Limb (tissue), 2 donors: Measurements from ENCODE around the gene WDR46.
A peak's percentile ranks its signal among the peaks of the same experiment; 100 is the strongest.
"Not testable (repeated sequence)": the region's sequence is repeated elsewhere in the genome, so short reads cannot be mapped to it uniquely, and the experiment has no call there.

ENCODE experiments used
- DNase-seq, 2 donors: peaks; one replicate each; pipeline ENCODE4 v3.0.0-alpha.2; 2016; ENCODE audit errors: extremely low spot score in 2 of 2

Gene WDR46

DNA sequence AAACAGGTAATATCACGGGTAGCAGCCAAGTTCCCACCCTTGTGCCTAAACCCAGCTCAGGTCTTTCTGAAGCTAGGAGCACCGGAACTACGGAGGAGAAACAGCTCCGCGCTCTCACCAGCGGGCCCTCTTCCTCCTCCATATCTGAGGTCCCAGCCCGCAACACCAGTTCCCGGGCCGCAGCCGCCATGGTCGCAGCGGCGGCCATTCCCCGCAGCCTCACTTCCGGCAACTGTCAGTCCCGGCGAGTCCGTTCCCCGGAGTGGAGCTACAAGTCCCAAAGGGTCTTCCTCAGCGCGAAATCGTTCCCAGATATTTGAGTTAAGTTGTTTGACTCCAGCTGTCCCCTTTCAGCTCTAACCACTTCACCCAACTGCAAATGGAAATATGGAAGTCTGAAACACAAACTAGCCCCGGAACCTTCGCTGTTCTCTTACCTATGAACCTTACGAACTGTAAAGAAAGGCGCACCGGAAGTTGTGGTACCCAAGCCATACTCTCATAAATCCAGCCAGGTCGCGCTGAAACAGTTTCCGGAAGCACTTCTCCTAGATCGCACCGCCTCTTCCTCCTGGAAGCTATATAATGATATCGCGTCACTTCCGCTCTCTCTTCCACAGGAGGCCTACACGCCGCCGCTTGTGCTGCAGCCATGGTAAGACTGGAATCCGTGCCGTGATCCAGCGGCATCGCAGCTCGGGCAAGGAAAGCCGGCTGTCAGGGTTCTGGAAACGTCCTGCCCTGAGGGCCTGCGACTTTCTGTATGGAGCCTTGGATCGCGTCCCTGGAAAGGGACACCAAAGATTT lies 17.4 kb downstream of the WDR46 start, which contains the start of the genes RPS18 and VPS52:
TSS of gene RPS18 (plus strand) at position 608 of the 807 bp plus-strand sequence. CDS start at position 653, 45 bp downstream.
TSS of gene VPS52 (minus strand) at position 409 of the 807 bp plus-strand sequence. CDS start at position 208, 201 bp downstream.
- DNase-seq = peak; percentile 92 to 99

DNA sequence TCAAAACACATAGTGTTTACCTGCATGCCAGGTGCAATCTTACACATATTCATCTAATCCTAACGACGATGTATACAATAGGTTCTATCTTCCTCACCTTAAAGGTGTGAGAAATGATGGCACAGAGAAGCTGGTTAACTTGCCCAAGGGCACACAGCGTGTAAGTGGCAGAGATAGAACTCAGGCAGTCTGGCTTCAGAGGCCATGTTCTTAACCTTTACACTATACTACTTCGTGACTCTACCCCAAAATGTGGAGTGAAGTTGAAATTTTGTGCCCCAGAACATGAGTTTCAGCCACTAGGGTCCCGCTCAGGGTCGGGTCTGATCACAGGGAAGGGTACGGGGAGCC lies 17.9 kb downstream of the WDR46 start:
- DNase-seq = no peak

DNA sequence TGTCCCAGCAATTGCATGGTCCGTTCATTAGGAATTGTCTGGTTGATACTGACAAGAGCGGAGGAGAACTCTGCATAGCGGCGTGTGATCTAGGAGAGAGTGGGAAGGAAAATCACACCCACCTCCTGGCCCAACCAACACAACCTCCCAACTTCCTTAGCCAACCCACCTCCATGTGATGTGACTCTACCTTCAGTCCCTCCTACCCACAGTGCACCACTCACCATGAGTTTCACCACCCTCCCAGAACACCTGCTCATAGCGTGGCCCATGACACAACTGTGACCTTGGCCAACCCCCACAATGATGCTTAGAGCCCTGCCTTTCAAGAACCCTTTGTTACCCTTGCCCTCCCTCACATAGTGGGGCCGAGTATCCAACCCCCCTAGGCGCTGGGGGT lies 25.0 kb downstream of the WDR46 start:
- no peak for DNase-seq

DNA sequence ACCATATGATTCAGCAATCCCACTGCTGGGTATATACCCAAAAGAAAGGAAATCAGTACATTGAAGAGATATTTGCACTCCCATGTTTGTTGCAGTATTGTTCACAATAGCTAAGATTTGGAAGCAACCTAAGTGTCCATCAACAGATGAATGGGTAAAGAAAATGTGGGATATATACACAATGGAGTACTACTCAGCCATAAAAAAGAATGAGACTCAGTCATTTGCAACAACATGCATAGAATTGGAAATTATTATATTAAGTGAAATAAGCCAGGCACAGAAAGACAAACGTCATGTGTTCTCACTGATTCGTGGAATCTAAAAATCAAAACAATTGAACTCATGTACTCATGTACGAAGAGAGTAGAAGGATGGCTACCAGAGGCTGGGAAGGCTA lies 26.5 kb downstream of the WDR46 start:
- DNase-seq = not testable (repeated sequence)

DNA sequence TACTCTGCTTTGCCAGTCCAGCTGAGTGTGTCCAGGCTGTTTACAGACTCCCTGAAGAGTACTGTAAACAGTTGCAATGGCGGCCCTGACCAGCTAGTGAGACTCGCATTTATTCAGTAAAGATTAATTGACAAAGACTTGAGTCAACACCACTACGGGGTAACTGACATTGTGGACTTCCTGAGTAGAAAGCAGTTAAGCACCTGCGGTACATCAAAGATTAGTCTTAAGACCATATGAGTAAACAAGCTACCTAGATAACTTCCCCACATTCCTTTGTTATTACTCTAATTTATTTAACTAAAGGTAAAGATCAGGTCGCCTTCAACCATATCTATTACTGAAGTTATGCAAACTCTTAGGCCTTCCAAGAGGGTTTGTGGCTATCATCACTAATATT lies 30.0 kb downstream of the WDR46 start:
- no peak for DNase-seq

DNA sequence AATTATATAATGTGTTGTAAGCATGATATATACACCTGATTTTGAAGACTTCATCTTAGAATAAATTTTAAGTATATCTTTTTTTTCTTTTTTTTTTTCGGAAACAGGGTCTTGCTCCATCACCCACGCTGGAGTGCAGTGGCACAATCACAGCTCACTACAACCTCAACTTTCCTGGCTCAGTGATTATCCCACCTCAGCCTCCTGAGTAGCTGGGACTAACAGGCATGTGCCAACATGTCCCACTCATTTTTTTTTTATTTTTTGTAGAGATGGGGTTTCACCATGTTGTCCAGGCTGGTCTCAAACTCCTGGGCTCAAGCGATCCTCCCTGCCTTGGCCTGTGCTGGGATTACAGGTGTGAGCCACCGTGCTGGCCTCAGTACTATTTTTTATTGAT lies 34.4 kb downstream of the WDR46 start:
- no peak for DNase-seq

DNA sequence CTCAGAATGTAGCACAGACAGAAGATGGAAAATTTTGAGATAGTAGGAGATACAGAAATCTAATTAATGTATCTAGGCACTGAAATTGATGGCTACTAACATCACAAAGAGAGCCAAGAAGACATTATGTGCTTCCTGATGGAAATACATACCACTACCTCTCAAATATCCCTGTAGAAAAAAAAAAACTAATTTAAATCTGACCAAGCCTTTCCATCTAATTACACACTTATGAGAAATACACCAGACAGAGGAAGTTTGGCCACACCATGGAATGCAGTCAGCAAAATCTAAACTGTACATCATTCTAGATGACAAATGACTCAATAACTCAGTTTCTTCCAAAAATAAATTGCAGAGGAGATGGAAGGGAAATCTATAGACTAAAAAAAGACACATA lies 36.3 kb downstream of the WDR46 start:
- DNase-seq = no peak

DNA sequence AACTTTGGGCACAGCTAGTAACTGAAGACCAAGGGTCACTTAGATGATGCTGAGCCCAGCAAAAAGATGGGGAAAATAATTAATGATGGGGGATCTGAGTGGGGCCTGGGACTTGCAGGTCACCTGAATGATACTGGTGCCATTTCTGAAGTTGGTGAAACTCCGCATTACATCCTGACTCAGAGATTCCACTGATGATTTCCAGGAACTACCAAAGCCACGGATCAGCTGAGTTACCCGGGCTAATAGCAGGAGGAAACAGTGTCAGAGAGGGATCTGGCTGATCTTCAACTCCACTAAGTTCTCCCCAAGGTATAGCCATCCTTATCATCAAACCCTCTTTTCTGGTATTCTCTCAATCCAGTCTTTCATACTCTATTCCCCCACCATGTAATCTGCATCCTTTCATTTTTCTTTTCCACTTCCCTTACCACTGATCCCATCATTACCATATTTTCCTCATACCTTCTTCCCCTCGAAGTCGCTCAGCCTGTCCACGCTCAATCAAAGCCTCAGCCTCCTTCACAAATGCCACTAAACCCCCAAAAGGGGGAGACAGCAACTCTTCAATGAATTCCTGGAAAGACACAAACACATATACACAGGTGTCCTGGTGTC lies 37.5 kb downstream of the WDR46 start:
- no peak for DNase-seq

DNA sequence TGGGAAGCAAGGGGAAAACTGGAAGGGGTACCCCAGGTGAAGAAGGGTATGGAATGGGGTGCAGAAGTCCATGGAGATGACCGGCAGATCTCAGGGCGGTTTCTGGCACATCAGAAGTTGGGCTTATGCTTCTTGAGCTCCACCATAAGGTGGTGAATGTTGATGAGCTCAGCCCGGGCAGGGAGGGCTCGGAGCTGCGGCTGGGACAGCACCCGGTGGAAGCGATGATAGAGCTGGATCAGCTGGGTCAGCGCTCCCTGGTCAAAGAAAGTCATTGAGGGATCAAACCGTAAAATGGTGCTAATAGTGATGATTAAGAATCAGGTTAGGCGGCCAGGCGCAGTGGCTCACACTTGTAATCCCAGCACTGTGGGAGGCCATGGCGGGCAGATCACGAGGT lies 38.3 kb downstream of the WDR46 start:
- DNase-seq = no peak

DNA sequence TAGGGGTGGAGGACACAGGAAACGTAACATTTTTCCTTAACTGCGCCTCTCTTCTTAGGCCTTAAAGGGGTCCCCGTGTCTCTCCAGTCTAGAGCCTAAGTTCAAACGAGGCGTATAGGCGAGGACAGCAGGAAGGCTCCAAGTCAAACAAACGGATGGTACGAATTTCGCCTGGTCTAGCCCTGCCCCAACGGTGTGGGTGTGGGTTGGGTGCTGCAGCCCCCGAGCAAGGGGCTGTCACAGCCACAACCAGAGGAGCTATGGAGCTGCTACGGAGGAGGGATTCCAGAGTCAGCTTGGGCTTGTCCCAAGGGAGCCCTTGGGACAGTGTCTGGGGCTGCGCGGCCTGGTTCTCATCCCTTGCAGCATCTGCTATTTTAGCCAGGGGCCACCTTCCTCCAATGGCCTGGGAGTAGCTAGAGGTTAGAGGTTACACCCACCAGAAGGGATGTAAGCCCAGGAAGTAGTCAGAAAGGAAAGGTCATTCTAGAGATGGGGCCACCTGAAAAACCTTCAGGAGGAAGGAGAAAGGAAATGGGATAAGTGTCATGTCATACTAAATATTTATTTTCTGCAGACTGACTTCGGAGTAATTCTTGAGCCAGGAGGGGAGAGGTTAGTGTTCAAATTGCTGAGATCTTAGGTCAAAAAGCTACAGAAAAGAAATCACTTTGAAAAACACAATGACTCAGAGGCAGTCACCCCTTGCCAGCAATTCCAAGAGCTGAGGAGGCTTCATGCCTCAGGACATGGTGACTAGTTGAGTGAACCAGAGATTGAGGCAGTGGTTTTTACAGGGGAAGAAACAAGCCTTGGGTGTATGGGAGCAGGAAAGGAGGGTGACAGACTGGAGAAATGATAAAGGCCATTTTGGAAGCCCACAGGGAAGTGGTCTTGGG lies 39.1 kb downstream of the WDR46 start:
- DNase-seq = no peak

DNA sequence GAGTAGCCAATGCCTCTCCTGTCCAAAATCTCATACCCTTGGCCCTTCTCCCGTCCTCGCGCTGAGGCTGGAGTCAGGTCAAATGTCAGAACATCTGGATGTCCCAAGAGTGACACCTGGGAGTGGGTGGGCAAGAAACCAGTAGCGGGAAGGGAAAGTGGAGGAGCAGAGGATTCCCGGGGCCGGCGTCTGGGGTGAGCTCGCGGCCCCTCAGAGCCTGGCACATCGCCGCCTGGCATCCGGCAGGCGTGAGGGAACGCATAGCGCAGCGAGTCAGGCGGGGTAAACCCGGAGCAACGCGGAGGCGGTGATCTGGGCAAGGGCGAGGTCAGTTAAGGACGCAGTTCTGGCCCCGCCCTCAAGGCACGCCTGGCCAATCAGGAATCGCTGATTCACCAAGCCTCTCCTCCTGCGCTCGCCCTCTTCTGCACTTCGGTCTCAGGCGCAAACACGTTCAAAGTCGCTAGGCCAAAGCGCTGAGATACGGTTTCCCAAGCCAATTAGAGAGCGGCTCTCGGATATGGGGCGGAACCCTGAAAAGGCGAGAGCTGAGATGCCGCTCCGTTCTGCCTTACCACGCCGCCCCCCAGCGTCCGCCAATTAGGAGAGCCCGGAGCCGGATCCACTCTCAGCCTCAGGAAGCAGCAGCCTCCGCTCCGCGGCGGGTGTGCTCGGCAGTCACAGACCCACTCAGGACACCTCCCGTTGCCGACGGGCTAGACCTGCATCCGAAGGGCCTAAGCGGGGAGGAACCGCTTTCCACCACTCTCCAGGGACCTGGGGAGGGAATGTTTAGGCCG lies 39.9 kb downstream of the WDR46 start:
- DNase-seq = peak; percentile 93 to 99

DNA sequence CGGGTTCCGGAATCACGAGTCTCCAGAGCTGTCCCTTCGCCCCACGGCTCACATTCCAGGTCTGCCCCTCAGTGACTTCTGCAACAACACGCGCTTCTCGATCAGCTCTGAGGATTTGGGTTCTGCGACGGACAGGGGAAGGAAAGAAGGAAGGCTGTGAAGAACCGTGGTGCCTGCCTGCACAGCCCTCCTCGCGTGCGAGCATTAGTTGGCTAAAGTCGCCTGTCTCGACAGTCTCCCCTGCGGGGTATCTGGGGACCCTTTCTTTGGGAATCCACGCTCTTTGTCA lies 40.5 kb downstream of the WDR46 start:
- DNase-seq = no peak

DNA sequence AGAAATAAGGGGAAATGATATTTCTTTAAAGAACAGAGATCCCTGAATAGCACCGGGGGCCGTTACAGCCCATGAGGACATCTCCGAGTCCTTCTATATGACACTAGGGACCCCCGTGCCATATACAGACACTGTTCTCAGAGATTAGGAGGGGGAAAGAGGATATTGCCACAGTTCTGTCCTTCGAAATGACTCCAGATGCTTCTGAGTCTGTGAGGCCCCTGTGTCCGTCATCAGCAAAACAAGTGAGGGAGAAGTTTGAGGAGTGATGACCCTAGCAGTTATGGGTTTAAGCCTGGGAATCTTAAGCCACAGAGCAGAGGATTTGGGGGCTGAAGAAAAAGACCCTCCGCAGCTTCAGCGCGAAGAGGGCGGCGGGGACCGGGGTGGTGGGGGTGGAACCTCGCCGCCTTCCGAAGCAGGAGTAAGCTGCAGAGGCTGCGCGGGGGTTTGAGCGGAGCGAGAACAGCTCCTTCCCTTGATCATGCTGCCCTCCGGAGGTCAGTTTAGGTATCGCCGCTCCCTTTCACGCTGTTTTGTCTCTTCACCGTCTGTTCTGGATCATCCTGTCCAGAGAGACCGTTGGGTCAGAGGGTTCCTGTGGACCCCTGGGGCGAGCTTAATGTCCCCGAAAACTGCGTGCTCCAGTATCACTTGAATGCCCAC lies 40.9 kb downstream of the WDR46 start:
- peak; percentile 91 to 94 for DNase-seq

DNA sequence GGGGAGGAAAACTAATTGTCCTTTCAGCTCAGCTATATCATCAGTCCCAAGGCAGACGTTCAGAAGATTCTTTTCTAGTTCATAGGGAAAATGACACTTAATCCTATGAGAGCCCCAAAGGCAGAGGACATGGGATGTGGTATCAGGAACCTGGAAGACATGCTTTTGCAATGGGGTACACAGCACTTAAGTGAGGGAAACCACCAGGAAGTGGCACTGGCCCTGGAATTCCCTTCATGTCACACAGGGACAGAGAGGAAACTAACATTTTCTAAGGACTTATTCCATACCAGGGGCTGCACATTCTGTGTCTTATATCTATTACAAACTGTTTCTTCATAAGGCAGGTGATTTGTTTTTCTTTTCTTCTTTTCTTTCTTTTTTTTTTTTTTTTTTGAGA lies 45.6 kb downstream of the WDR46 start:
- no peak for DNase-seq

DNA sequence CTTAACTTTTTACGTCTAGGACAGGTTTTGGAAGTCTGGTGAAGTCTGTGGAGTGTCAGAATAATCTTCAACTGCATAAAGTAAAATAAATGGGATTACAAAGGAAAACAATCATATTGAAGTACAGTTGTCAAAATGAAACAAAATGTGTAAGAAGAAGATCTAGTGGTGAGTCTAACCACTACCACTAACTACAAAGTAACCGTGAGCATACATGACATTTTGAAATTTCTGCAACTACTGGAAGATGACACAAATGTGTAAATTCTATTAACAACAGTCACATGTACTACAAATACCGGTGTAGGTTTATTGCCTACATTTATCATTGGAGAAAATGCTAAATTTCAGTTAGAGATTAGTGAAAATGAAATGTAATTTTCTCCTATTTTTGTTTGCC lies 47.1 kb downstream of the WDR46 start:
- no peak for DNase-seq

DNA sequence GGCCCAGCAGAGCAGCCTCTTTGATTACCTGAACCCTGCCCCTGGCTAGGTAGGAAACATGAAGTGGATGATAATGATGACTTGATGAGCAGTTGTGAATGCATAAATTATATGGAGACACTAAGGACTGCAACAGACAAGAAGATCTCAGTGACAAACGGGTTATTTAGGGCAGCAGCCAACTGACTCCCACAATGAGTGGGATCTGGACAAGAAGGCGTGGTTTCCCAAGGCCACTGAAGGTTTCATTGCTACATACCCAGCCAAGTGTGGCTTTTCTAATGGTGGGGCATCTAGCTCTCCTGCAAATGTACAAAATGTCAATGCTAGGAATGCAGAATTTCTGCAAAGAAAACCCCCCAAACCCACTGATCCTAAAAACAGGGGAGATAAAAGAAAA lies 51.3 kb downstream of the WDR46 start:
- DNase-seq = no peak

DNA sequence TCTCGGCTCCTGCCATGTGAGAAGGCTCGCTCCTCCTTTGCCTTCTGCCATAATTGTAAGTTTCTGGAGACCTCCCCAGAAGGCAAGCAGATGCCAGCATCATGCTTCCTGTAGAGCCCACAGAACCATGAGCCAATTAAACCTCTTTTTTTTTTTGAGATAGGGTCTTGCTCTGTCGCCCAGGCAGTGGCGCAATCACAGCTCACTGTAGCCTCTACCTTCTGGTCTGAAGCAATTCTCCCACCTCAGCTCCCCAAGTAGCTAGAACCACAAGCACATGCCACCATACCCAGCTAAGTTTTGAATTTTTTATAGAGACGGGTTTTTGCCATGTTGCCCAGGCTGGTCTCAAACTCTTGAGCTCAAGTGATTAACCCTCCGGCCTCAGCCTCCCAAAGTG lies 52.2 kb downstream of the WDR46 start:
- DNase-seq = no peak

DNA sequence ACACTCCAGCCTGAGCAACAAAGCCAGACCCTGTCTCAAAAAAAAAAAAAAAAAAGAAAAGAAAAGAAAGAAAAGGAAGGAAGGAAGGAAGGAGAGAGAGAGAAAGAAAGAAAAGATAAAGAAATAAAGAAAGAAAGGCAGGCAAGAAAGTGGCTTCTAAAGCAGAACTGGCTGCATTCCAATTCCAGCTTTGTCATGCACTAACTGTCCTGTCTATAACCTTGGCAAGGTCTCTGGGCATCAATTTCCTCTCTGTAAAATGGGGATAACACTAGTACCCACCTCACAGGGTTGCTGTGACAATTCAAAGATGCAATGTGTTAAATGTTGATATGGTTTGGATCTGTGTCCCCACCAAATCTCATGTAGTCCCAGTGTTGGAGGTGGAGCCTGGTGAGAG lies 52.7 kb downstream of the WDR46 start:
- DNase-seq = no peak

DNA sequence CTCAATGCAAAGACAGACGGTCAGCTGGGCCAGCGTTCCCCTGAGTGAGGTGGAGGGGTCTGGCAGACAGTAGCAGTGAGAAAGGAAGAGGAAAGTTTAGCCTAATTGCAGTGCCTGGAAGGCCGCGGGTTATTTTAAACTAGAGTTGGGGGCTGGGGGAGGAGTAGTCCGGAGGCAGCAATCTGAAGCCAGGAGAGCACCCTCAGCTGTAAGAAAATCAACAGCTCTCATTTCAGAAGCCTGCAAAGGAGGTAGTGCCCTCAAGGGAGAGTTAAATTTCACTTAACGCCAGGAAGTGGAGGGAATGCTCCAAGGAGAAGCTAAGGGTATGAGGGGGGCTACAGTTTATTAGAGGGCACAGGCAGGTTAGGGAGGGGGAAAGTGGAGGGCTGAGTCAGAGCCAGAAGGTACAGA lies 53.8 kb downstream of the WDR46 start:
- no peak for DNase-seq
